SJCRH30 (cell line): ENCODE data around the gene L1CAM. TPM values are rescaled to one million over a fixed set of nuclear protein-coding genes. Genes with fewer than 3 reads are reported as not detected.

Experiments
- DNase-seq, 2 experiments: peaks; one replicate each; pipeline ENCODE4 v3.0.0-alpha.2; 2015 to 2020
- H3K27ac ChIP-seq: fragments of 250-450 bp; sonication (Bioruptor Pico); 2 replicates; pipeline ENCODE4 v1.5.1; 2020; ENCODE audit warnings: mild to moderate bottlenecking, moderate library complexity
- H3K27me3 ChIP-seq: fragments of 250-450 bp; sonication (Bioruptor Pico); 2 replicates; pipeline ENCODE4 v1.5.1; 2020; ENCODE audit warnings: mild to moderate bottlenecking, moderate library complexity
- H3K36me3 ChIP-seq: fragments of 250-450 bp; sonication (Bioruptor Pico); 2 replicates; pipeline ENCODE4 v1.5.1; 2020; ENCODE audit warnings: mild to moderate bottlenecking, moderate library complexity
- H3K4me1 ChIP-seq: fragments of 250-450 bp; sonication (Bioruptor Pico); 2 replicates; pipeline ENCODE4 v1.5.1; 2020; ENCODE audit warnings: mild to moderate bottlenecking, moderate library complexity
- H3K4me3 ChIP-seq: fragments of 250-450 bp; sonication (Bioruptor Pico); 2 replicates; pipeline ENCODE4 v1.5.1; 2020; ENCODE audit warnings: mild to moderate bottlenecking, moderate library complexity
- H3K9me3 ChIP-seq: fragments of 250-450 bp; sonication (Bioruptor Pico); replicated peaks from 2 replicates; pipeline ENCODE4 v1.5.1; 2020; ENCODE audit warnings: mild to moderate bottlenecking, moderate library complexity
- total RNA-seq: library from RNA; depleted of rRNA; stranded (reverse); fragments of >200 nt; shearing (Covaris generic); gene quantifications from 2 replicates; pipeline ENCODE4 v1.2.3, GENCODE V29; 2014

L1CAM gene
- total RNA-seq, 1 experiment from 2014 or later: 14.2 TPM

DNA sequence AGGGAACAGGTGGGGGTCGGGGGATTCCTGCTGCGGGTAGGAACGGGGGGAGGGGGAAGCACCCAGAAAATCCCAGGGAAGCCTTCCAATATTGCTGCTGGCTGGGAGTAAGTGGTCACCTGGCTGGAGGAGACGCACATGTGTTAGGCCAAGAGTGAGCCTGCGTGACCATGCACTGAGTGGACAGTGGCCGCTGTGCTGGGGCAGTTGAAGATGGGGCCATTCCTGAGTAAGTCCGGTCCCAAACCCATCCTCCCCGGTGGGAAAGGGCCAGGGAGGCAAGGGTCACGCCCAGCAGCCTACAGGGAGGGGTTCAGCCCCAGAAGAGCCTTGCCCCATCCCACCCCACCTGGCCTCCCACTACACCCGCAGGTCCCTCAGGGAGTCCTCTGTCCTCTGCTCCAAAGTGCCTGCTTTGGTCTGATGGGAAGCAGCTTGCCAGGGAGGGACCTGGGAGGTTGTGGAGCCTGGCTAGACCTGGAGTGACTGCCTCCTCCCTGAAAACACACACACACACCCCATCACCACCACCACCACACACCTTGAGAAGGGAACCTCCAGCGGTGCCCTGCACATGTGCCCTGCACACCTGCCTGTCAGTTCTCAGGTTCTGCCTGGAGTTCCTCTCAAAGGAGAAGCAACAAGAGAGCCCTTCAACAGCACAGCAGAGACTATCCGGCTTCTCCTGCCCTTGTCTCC is 6.1 kb downstream of the L1CAM start:
- no peak for DNase-seq
- Histone ChIP-seq H3K4me1 (peaks cover 53% of the 10 kb centered on the region), H3K27ac (no peak overlapping the region; the same call in 1 of the 2 replicates), H3K4me3 (no peak overlapping the region), H3K9me3 (no peaks in the 10 kb centered on the region), H3K36me3 (no peaks in the 10 kb centered on the region), H3K27me3 (no peaks in the 10 kb centered on the region)

DNA sequence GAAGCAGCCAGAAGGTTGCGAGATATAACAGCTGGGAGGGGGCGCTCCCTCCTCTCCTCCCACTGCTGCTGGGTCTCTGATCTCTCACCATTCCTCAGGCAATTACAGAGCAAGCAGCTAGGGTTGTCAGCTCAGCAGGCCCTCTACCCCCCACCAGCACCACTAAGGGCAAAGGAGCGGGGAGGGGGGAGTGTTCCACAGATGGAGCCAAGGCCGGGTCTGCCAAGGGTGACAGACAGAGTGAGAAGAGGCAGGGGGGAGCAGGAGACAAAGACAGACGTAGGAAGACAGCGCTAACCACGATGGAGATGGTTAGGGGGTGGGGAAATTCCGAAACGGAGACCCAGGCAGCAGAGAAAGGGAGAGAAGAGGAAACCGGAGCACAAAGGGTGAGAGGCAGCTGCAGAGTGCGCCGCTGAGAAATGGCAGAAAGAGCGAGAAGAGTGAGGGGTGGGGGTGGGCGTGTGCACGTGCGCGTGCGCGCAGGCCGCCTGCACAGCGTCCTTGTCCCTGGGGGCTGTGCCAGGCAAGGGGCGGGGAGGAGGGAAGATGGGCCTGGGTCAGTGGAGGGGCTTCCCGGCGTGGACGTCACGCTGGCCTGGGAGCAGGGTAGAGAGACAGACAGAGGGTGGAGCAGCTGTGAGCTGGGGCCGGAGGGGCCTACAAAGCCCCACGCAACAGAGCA is 6.9 kb downstream of the L1CAM start:
- Histone ChIP-seq H3K27ac (peak overlapping the region; percentile 51), H3K4me3 (peak overlapping the region; percentile 25), H3K27me3 (no peaks in the 10 kb centered on the region), H3K36me3 (no peaks in the 10 kb centered on the region), H3K9me3 (no peaks in the 10 kb centered on the region), H3K4me1 (peaks cover 55% of the 10 kb centered on the region)
- DNase-seq: peak; percentile 52 to 65

DNA sequence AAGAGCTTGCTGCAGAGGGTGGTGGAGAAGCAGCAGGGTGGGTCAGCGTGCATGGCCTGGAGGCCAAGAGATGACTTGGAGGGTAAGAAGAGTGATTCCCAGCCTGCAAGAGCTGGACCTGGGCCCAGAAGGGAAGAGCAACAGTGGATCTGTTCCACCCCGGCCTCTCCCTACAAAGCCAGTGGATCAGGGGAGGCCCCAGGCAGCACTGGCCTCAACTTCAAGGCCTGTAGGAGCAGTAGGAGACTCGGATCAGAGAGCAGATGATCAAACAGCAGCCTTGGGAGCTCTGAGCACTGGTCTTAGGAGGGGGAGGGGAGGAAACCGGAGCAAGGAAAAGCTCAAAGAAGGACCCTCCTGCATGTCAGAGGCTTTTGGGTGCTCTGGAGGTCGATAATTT is 7.6 kb downstream of the L1CAM start:
- Histone ChIP-seq H3K4me3 (no peak overlapping the region), H3K9me3 (no peaks in the 10 kb centered on the region), H3K27me3 (no peaks in the 10 kb centered on the region), H3K4me1 (peaks cover 59% of the 10 kb centered on the region), H3K36me3 (no peaks in the 10 kb centered on the region), H3K27ac (no peak overlapping the region)
- DNase-seq: no peak

DNA sequence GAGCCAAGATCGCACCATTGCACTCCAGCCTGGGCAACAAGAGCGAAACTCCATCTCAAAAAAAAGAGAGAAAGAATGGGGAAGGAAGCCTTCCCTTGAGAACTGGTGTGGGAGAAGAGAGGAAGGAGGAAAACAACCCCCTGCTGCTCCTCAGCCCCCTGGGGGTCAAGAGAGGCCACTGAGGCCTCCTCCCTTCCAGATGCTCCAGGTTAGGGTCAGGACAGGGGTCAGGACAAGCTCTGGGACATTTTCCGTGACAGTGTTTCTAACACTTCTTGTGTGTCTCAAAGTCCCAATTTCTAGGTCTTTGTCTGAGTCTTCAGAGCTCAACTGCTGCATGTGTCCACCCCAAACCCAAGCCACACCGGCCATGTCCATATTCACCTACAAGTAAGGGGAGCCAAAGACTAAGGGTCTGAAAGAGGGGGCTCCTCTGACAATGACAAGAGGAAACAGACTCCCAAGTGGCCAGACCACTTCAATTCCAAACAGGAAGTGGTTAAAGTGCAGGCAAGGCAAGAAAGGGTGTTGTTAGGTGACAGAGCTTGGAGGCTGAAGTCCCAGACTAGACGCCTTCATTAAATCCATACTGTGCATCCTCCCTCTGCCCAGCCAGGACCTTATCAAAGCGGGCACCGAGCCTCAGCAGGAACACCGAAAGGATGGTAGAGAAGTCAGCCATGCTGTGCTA is 8.3 kb downstream of the L1CAM start:
- no peaks in the 10 kb centered on the region for H3K36me3 ChIP-seq
- H3K27ac ChIP-seq: no peak overlapping the region
- no peaks in the 10 kb centered on the region for H3K9me3 ChIP-seq
- peaks cover 61% of the 10 kb centered on the region for H3K4me1 ChIP-seq
- H3K27me3 ChIP-seq: no peaks in the 10 kb centered on the region
- no peak for DNase-seq
- H3K4me3 ChIP-seq: no peak overlapping the region

DNA sequence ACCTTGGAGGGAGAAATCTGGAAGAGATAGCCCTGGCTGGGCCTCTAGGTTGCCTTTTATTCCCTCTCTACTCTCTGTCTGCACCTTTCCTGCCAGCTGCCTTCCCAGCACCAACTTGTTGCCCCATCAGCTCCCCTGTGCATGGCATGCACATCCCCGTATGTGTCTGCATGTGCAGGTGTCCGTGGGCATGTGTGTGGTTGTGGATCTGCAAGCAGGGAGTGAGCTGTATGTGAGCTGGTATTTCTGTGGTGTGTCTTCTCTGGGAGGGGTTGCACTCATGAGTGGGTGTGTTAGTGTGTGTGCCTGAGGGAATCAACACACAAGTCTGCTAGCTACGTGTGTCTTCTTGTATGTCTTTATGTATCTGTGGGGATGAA is 9.9 kb downstream of the L1CAM start:
- Histone ChIP-seq H3K27ac (no peak overlapping the region), H3K27me3 (no peaks in the 10 kb centered on the region), H3K4me1 (peaks cover 54% of the 10 kb centered on the region), H3K4me3 (no peak overlapping the region), H3K9me3 (no peaks in the 10 kb centered on the region), H3K36me3 (no peaks in the 10 kb centered on the region)
- DNase-seq: no peak

DNA sequence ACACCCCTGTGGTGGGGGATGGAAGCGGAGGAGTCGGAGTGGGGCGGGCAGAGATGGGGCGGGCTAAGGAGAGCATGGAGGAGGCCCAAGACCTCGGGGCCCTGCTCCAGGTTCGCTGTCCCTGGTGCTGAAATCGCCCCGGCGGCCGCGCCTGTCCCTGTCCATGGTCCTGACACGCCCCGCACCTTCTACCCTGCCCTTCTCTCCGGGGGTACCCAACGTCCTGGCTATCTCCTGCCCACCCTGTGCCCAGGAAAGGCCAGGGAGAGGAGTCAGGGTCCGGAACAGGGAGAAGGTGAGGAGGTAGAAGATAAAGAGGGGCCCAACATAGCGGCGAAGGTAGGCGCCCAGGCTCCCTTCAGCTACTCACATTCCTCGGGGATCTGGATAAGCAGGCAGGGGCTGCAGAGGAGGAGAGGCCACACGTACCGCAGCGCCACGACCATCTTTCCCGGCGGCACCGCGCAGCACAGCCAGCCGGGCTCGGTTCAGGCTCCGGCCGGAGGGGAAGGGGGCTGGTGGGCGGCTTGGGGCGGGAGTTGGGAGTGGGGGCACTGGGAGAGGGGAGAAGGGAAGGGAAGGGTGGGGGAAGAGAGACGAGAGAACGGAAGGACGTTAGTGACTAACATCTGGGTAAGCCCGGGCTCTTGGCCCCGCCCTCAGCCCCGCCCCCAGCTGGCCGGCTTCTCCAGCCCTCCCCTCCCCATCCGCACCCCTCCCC is 10.4 kb downstream of the L1CAM start:
- no peak overlapping the region for H3K27ac ChIP-seq
- no peaks in the 10 kb centered on the region for H3K36me3 ChIP-seq
- peak; percentile 41 to 70 for DNase-seq
- H3K4me1 ChIP-seq: peaks cover 48% of the 10 kb centered on the region
- no peaks in the 10 kb centered on the region for H3K9me3 ChIP-seq
- no peak overlapping the region for H3K4me3 ChIP-seq
- H3K27me3 ChIP-seq: no peaks in the 10 kb centered on the region

DNA sequence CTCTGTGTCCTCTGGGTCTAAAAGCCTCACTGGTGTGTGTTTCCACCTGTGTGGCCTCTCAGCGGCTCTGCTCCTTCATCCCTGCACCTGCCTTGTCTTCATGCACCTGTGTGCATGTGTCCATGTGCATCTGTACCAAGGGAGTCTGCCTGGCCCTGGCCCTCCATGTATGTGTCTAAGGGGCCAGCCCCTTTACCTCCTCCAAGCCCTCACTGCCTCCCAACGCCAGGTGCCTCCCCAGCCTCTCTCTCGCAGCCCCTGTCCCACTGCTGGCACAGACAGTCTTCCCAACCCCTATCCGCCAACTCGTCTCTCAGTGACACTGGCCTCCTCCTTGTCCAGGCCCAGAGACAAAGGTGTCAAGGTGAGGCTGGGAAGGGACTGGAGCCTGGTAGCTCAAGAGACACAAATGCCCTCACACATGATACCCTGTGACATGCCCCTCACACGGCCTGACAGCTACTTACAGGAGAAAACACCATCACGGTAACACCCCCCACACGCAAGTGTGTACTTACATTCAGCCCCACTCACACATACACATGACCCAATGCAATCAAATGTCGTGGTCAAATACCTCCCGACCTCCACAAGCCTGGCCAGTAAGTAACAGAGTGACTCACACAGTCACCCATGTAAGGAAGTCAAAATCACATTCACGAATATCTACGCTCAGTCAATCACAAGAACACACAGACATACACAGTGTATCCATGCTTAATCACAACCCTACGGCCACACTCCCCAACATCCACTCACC is 11.4 kb downstream of the L1CAM start:
- Histone ChIP-seq H3K36me3 (no peaks in the 10 kb centered on the region), H3K4me3 (no peak overlapping the region), H3K4me1 (peaks cover 38% of the 10 kb centered on the region), H3K27me3 (no peaks in the 10 kb centered on the region), H3K9me3 (no peaks in the 10 kb centered on the region), H3K27ac (no peak overlapping the region)
- DNase-seq: no peak

DNA sequence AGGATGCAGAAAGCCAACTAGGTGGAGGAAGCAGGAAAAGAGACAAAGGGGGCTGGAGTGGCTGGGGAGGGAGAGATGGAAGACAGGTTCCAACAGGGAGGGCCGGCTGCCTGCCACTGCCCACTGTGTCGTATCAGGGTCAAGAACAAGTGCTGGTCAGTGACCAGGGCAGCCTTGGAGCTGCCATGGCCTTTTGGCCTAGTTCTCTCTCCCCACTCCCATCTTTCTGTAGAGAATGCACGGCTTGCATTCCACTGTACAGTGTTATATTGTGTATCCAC is 11.9 kb downstream of the L1CAM start:
- Histone ChIP-seq H3K36me3 (no peaks in the 10 kb centered on the region), H3K27me3 (no peaks in the 10 kb centered on the region), H3K4me1 (peaks cover 36% of the 10 kb centered on the region), H3K27ac (no peak overlapping the region), H3K9me3 (no peaks in the 10 kb centered on the region), H3K4me3 (no peak overlapping the region)
- no peak for DNase-seq

DNA sequence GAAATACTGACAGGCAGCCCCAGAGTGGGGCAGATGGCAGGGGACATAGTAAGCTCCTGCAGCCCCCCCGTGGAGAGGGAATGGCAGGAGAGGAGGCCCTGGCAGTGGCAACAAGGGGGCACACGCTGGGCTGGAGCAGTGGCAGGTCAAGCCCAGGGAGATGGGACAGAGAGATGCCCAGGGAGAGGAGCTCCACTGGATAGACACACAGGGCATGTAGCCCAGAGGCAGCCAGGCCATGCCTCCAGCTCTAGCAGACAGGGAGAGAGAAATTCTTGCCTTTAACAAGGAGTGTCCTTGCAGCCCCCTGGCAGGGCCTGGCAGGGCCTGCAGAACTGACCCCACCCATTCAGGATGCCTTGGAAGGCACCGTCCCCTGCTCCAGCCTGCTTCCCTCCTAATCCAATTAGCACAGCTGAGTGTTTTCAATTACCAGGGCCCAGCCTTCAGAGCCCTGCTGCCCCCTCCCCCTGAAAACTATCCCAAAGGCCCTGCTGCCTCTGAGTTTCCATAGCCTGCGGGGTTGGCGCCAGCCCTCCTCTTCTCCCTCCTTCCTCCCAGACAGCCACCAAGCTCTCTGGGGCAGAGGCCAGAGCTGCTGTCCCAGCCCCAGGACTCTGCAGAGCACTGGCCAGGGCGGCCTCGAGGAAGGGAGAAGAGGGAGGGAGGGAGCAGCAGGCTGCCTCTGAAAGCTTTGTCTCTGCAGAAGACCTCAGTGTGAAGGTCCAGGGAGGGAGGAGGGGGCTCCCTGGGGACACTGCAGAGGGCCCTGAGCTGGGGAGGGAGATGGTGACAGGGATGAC is 12.5 kb downstream of the L1CAM start:
- Histone ChIP-seq H3K27ac (peak overlapping the region; percentile 60), H3K4me1 (peaks cover 33% of the 10 kb centered on the region), H3K36me3 (no peaks in the 10 kb centered on the region), H3K9me3 (no peaks in the 10 kb centered on the region), H3K27me3 (no peaks in the 10 kb centered on the region), H3K4me3 (no peak overlapping the region)
- DNase-seq: peak; percentile 35 to 43

DNA sequence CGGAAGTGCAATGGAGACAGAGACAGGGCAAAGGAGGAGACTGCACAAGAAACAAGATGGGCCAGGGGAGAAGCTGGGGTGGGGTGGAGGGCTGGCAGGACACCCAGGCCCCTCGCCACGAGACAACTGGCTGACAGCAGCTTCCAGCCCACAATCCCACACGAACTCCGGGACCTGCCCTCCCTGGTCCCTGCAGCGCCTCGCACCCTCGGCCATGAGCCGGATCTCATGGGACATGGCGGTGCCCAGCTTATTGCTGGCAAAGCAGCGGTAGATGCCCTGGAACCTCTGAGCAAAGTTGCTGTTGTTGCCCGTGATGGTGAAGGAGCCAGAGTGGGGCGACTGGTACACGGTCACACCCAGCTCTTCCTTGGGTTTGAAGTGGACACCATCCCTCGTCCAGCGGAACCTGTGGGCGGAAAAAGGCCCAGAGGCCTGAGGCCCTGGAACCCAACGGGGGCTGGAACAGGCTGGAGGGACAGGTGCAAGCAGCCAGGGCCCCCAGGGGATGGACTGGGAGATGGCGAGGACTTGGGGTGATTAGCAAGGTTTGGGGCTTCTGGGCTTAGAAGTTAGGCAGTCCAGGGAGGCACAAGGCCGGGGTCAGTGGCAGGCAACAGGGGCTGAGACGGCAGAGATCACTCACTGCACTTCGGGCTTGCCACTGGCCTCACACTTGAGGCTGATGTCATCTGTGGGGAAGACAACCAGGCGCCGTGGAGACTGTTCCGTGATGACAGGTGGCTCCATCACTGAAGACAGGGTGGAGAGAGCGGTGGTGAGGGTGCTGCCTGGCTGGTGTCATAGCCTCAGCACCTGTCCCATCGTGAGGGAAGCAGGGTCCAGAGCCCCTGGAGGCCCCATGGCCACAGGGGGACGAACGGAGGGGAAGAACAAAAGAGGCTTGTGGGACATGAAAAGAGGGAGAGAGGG is 13.8 kb downstream of the L1CAM start:
- no peaks in the 10 kb centered on the region for H3K27me3 ChIP-seq
- H3K9me3 ChIP-seq: no peaks in the 10 kb centered on the region
- peak; percentile 69 to 72 for DNase-seq
- H3K27ac ChIP-seq: peak overlapping the region; percentile 60
- H3K36me3 ChIP-seq: no peaks in the 10 kb centered on the region
- peaks cover 25% of the 10 kb centered on the region for H3K4me1 ChIP-seq
- H3K4me3 ChIP-seq: no peak overlapping the region

DNA sequence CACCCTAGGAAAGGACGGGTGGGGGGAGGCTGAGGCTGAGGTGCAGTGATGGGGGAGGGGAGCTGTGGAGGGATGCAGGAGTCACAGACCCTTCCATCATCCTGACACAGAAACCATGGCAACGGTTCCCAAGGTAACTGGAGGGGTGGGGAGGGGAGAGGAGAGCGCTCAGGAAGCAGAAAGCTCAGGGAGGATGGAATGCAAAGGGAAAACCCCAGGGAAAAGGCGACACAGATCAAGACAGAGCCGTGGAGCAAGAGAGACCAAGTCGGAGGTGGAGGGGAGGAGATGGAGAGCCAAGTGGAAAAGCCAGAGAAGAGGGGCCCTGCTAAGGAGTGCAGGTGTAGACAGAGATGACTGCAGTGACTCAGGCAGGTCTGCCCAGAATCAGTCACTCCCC is 14.5 kb downstream of the L1CAM start:
- Histone ChIP-seq H3K27me3 (no peaks in the 10 kb centered on the region), H3K9me3 (no peaks in the 10 kb centered on the region), H3K36me3 (no peaks in the 10 kb centered on the region), H3K4me3 (no peak overlapping the region), H3K4me1 (peaks cover 25% of the 10 kb centered on the region), H3K27ac (no peak overlapping the region)
- DNase-seq: no peak

DNA sequence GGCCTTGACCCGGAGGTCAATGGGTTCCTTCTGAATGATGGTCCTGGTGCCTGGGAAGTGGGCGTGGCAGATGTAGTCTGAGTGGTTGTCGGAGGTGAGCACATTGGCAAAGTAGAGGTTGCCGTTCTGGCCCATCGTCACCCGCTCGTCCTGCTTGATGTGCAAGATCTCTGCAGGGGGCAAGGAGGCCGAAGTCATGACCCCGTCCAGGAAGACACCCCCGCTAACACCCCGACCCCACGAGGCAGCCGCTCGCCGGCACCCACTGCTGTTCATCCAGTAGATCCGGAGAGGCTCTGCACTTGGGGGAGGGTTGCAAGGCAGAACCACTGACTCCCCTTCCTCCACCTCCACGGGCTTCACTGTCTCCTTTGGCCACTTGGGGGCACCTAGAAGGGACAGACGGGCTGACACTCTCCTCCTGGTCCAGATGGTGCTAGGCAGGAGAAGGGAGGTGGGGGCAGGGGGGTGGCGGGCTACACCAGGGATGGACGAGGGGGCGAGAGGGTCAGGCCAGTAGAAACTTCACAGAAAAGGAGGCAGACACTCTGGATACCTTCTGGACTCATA is 15.1 kb downstream of the L1CAM start:
- DNase-seq: no peak
- Histone ChIP-seq H3K9me3 (no peaks in the 10 kb centered on the region), H3K27ac (no peak overlapping the region), H3K4me3 (no peak overlapping the region), H3K27me3 (no peaks in the 10 kb centered on the region), H3K36me3 (no peaks in the 10 kb centered on the region), H3K4me1 (peaks cover 25% of the 10 kb centered on the region)

DNA sequence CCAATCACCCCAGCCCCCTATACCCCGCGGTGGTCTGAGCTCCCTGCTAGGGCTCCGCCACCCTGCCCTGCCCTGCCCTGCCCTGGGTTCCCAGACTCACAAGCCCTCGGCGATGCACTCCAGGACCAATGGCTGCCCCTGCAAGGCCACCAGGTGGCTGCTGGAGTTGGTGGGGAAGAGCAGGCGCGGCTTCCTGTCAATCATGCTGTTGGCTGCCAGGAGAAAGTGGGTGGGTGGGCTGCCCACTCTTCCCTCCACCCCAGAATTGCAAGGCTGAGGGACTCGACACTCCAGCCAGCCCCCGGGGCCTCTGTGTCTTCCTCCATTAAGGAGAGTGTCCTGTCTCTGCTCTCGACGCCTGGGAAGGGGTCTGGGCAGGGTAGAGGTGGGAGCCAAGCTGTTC is 15.7 kb downstream of the L1CAM start:
- H3K4me1 ChIP-seq: peaks cover 25% of the 10 kb centered on the region
- H3K36me3 ChIP-seq: no peaks in the 10 kb centered on the region
- no peaks in the 10 kb centered on the region for H3K27me3 ChIP-seq
- H3K4me3 ChIP-seq: no peak overlapping the region
- no peaks in the 10 kb centered on the region for H3K9me3 ChIP-seq
- DNase-seq: no peak
- no peak overlapping the region for H3K27ac ChIP-seq
